ENCODE results near the gene SLA2.
"Not testable (repeated sequence)": the region's sequence is repeated elsewhere in the genome, so short reads cannot be mapped to it uniquely, and the experiment has no call there.

Gene SLA2

DNA sequence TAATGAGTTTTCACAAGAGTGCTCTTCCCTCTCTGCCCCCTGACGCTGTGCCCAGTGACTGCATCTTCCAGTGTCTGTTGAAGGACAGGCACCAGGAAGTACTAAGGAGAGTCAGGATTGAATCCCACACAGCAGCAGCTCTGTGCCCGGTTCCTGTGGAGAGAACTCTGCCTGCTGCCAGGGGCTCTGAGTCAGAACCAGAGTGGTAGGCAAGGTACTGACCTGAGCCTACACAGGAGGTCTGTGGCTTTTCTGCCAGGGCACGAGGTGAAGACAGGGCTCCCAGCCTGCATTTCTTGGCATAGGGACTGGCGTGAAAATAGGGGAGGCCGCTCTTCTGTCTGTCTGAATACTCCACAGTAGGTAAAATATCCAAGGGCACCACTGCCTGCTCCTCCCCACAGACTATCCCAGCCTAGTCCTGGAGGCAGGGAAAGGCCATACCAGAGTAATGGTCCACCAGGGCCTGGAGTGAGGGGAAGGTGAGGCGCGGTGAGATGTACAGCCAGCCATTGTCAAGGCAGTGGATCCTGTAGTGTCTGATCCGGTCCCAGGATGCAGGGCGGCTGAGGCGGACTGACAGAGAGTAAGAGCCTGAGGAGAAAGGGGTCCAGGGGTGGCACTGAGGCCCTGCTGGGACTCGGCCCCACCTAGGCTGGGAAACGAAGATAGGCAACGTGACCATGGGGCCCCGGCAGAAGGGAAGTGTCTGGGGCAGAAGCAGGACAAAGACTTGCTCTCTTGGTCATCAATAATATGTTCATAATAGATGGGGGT lies 31.0 kb downstream of the SLA2 start:
- WGBS, 2 experiments: 94 to 96% methylated on average over 14 of the region's 14 CpGs
- Histone ChIP-seq H3K27ac (ENCODE audit: insufficient read depth, low read depth, low read length, poor library complexity, severe bottlenecking) (no peak overlapping the region), H3K4me1 (ENCODE audit: control insufficient read depth, insufficient read depth, low read length) (no peaks in the 10 kb centered on the region), H3K9me3 (ENCODE audit: control insufficient read depth, low read length) (no peaks in the 10 kb centered on the region), H3K4me3 (ENCODE audit: insufficient read depth, low read depth, low read length) (no peak overlapping the region), H3K36me3 (ENCODE audit: control insufficient read depth, insufficient read depth, low read length) (peaks cover 13% of the 10 kb centered on the region), H3K27me3 (ENCODE audit: control insufficient read depth, insufficient read depth, low read length, poor library complexity, severe bottlenecking) (no peaks in the 10 kb centered on the region)

DNA sequence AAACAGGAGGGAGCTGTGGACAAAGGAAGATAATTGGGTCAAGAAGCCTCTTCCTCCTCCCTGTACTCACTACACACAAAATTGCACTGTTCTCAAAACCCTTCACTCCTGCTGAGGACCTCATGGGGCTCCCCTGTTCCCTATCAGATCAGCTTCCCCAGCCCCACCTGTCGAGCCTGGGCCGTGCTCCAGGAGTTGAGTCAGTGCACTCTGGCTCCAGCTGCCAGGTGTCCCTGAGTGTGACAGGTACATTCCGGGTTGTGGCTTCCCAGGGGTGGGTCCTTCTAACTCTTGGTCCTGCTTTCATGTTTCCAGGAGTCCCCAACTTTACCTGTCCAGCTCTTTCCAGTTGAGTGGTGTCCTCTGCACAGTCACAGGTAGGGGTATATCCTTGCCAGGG lies 32.0 kb downstream of the SLA2 start:
- H3K9me3 ChIP-seq (ENCODE audit: control insufficient read depth, low read length): no peaks in the 10 kb centered on the region
- H3K27ac ChIP-seq (ENCODE audit: insufficient read depth, low read depth, low read length, poor library complexity, severe bottlenecking): no peak overlapping the region
- H3K4me1 ChIP-seq (ENCODE audit: control insufficient read depth, insufficient read depth, low read length): no peaks in the 10 kb centered on the region
- H3K27me3 ChIP-seq (ENCODE audit: control insufficient read depth, insufficient read depth, low read length, poor library complexity, severe bottlenecking): no peaks in the 10 kb centered on the region
- 94 to 96% methylated on average over 3 of the region's 3 CpGs for WGBS, 2 experiments
- no peak overlapping the region for H3K4me3 ChIP-seq (ENCODE audit: insufficient read depth, low read depth, low read length)
- peaks cover 22% of the 10 kb centered on the region for H3K36me3 ChIP-seq (ENCODE audit: control insufficient read depth, insufficient read depth, low read length)

DNA sequence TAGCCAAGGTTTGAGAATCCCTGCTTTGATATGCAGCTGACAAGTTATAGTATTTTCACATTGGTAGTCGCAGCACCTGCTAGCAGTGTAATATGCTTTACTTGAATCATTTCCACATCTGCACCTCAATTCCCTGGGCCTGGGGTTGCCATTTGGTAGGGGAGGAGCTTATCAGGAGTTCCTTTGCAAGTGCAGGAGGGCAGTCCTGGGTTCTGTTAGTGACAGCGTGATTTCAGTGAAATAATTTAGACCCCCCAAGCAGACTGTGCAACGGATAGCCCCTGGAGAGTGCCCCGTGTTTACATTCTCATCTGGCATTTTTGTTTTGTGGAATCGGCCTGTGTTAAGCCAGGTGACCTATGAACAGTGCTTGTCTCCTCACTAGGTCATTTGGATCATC lies 34.4 kb downstream of the SLA2 start:
- H3K36me3 ChIP-seq (ENCODE audit: control insufficient read depth, insufficient read depth, low read length): peaks cover 34% of the 10 kb centered on the region
- H3K4me3 ChIP-seq (ENCODE audit: insufficient read depth, low read depth, low read length): no peak overlapping the region
- no peak overlapping the region for H3K27ac ChIP-seq (ENCODE audit: insufficient read depth, low read depth, low read length, poor library complexity, severe bottlenecking)
- no peaks in the 10 kb centered on the region for H3K9me3 ChIP-seq (ENCODE audit: control insufficient read depth, low read length)
- H3K4me1 ChIP-seq (ENCODE audit: control insufficient read depth, insufficient read depth, low read length): peaks cover 5% of the 10 kb centered on the region
- H3K27me3 ChIP-seq (ENCODE audit: control insufficient read depth, insufficient read depth, low read length, poor library complexity, severe bottlenecking): no peaks in the 10 kb centered on the region
- 92 to 93% methylated on average over 5 of the region's 5 CpGs for WGBS, 2 experiments

DNA sequence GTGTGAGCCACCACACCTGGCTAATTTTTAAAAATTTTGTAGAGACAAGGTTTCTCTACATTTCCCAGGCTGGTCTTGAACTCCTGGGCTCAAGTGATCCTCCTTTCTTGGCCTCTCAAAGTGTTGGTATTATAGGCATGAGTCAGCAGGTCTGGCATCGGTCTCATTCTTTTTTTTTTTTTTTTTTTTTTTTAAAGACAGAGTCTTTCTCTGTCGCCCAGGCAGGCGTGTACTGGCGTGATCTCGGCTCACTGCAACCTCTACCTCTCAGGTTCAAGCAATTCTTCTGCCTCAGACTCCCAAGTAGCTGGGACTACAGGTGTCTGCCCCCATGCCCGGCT lies 37.6 kb downstream of the SLA2 start:
- not testable (repeated sequence) for H3K27ac ChIP-seq (ENCODE audit: insufficient read depth, low read depth, low read length, poor library complexity, severe bottlenecking); H3K27me3 ChIP-seq (ENCODE audit: control insufficient read depth, insufficient read depth, low read length, poor library complexity, severe bottlenecking); H3K9me3 ChIP-seq (ENCODE audit: control insufficient read depth, low read length); H3K4me3 ChIP-seq (ENCODE audit: insufficient read depth, low read depth, low read length); H3K4me1 ChIP-seq (ENCODE audit: control insufficient read depth, insufficient read depth, low read length)
- 91 to 97% methylated on average over 6 of the region's 6 CpGs for WGBS, 2 experiments
- peaks cover 34% of the 10 kb centered on the region for H3K36me3 ChIP-seq (ENCODE audit: control insufficient read depth, insufficient read depth, low read length)

DNA sequence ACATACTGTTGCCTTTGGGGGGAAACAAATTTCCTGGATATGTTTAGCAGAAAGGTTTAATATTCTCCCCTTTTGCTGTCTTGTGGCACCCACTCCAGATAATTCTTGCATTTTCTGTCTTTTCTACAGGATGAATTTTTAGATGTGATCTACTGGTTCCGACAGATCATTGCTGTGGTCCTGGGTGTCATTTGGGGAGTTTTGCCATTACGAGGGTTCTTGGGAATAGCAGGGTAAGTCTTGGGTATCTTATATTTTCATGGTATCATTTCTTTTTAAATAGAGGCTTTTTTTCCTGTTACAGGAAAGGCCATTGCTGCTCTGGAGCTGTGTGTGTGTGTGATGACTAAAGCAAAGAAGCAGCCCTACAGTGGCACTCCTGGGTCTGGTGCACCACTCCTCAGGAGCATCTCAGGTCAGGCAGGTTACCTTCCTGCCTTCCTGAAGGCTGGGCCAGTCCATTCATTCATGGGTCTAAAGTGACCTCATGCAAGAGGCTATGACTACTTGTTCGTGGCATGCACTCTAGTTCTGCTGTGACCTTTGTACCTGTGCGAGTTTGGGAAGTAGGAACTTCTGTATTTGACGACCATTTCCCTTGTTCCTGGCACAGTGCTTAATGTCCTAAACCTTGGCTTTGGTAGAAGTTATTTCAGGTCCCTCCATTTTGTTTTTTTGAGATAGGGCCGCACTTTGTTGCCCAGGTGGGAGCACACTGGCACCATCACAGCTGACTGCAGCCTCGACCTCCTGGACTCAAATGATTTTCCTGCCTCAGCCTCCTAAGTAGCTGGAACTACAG lies 38.2 kb downstream of the SLA2 start:
- peaks cover 6% of the 10 kb centered on the region for H3K4me1 ChIP-seq (ENCODE audit: control insufficient read depth, insufficient read depth, low read length)
- H3K4me3 ChIP-seq (ENCODE audit: insufficient read depth, low read depth, low read length): no peak overlapping the region
- H3K27ac ChIP-seq (ENCODE audit: insufficient read depth, low read depth, low read length, poor library complexity, severe bottlenecking): no peak overlapping the region
- WGBS, 2 experiments: 95 to 96% methylated on average over 7 of the region's 7 CpGs
- H3K9me3 ChIP-seq (ENCODE audit: control insufficient read depth, low read length): no peaks in the 10 kb centered on the region
- peaks cover 34% of the 10 kb centered on the region for H3K36me3 ChIP-seq (ENCODE audit: control insufficient read depth, insufficient read depth, low read length)
- H3K27me3 ChIP-seq (ENCODE audit: control insufficient read depth, insufficient read depth, low read length, poor library complexity, severe bottlenecking): no peaks in the 10 kb centered on the region

DNA sequence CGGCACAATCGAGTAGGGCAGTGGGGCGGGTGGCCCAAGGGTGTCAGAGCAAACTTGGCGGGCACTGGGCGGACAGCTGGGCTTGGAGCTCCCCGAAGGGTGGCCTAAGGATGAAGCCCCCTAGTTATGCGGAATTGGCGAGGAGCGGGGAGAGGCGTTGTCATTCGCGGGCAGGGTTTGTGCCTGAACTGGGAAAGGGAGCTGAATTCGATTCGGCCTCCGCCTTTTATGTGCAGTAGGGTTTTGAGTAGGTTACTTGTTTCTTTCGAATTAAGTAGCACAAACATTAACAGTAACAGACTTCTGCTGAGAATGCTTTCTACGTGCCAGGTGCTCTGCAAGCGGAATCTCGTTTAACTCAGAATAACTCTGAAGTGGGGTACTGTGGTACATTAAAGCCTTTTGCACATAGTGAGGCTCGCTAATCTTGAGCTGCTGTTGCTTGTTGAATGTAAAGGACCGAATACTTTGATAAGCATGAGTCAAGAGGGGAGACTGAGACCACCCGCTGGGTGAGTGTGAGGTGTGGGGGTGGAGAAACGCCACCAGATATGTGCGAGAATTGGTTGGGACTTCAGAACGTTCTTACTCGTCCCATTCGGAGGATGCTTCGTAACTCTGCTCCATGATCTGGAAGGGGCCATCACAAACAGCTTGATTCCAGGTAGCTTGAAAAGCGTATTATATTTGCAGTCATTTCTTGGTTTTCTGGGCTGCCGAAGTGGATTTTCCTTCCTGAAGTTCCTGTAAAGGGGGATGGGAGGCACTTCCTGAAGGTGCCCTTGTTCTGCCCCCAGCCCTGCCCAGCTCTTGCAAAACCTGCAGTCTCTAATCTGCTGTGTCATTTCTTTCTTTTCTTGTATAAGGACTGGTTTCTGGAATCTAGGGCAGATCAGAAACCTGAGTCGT lies 39.6 kb downstream of the SLA2 start:
- Histone ChIP-seq H3K9me3 (ENCODE audit: control insufficient read depth, low read length) (no peaks in the 10 kb centered on the region), H3K4me1 (ENCODE audit: control insufficient read depth, insufficient read depth, low read length) (peaks cover 6% of the 10 kb centered on the region), H3K27ac (ENCODE audit: insufficient read depth, low read depth, low read length, poor library complexity, severe bottlenecking) (peak overlapping the region; percentile 27), H3K36me3 (ENCODE audit: control insufficient read depth, insufficient read depth, low read length) (peaks cover 32% of the 10 kb centered on the region), H3K4me3 (ENCODE audit: insufficient read depth, low read depth, low read length) (peak overlapping the region; percentile 90), H3K27me3 (ENCODE audit: control insufficient read depth, insufficient read depth, low read length, poor library complexity, severe bottlenecking) (no peaks in the 10 kb centered on the region)
- 4 to 5% methylated on average over 31 of the region's 31 CpGs for whole genome bisulfite sequencing, 2 experiments

DNA sequence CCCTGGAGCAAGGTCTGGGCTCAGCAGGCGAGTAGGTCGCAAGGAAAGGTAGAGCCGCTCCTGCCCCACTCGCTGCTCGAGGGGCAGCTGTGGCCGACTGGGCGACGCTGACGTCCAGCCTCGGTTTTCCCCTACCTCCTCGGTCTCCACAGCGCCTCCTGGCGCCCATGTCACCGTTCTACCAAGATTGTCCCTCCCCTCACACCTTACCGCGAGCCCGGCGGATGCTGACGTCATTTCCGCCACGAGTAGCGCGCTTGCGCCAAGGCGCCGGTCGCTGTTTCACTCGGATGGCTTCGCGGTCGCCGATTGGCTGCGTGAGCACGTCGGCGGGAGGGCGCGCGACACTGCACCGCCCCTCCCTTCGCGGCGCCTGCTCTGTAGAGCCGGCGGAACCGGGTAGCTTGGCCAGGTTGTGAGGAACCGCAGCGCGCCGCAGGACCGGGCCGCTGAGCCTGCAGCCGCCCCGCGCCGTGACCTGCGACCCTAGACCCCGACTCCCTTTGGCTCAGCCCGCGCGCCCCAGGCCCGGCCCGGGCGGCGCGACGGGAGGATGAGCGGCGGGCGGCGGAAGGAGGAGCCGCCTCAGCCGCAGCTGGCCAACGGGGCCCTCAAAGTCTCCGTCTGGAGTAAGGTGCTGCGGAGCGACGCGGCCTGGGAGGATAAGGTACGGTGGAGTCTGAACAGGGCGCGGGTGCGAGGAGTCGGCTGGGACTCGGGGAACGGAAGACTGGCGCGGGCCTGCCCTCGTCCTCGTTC lies 40.4 kb downstream of the SLA2 start, which contains the start of gene RAB5IF:
TSS of gene RAB5IF (plus strand) at position 381 of the 759 bp plus-strand sequence. CDS start at position 554, 173 bp downstream.
- Histone ChIP-seq H3K36me3 (ENCODE audit: control insufficient read depth, insufficient read depth, low read length) (peaks cover 27% of the 10 kb centered on the region), H3K9me3 (ENCODE audit: control insufficient read depth, low read length) (no peaks in the 10 kb centered on the region), H3K4me1 (ENCODE audit: control insufficient read depth, insufficient read depth, low read length) (peaks cover 6% of the 10 kb centered on the region), H3K27ac (ENCODE audit: insufficient read depth, low read depth, low read length, poor library complexity, severe bottlenecking) (peak within 1 kb of the TSS; percentile 48), H3K4me3 (ENCODE audit: insufficient read depth, low read depth, low read length) (peak within 1 kb of the TSS; percentile 90), H3K27me3 (ENCODE audit: control insufficient read depth, insufficient read depth, low read length, poor library complexity, severe bottlenecking) (no peaks in the 10 kb centered on the region)
- WGBS, 2 experiments: 1% methylated on average over 90 of the region's 90 CpGs

DNA sequence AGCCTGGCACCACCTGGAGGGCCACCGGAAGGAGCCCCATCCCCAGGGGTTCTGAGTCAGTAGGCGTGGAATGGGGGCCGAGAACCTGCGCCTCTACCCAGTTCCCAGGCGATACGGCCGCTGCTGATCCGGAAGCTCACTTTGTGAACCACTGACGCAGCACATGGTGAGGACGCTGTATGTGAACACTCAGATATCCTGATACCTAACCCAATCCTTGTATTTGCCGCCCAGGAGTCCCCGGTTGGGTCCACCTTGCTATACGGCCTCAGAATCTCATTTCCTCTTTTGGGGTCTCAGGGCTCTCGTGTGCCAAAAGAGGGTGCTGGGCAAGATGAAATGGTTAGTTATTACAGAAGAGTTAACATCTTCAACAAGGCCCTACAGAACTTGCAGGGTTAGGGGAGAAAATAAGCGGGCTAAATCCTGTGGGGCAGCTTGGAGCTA lies 41.0 kb downstream of the SLA2 start:
- H3K27ac ChIP-seq (ENCODE audit: insufficient read depth, low read depth, low read length, poor library complexity, severe bottlenecking): peak overlapping the region; percentile 36

DNA sequence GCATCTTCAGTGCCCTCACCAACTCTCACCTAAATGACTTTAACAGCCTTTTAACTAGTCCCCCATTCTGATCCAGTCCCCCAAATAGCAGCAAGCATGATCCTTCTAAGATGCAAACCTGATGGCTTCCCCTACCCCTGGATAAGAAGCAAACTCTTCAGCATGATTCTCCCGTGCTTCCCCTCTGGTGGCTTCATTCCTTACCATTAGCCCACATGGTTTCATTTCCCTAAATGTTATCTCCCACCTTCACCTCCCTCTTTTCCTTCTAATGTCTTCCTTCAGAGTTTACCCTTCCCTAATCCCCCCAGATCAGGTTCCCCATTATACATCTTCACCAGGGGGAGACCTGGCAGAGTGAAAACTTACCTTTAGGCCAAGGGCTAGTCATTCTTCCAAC lies 44.5 kb downstream of the SLA2 start:
- Histone ChIP-seq H3K4me3 (ENCODE audit: insufficient read depth, low read depth, low read length) (no peak overlapping the region), H3K27ac (ENCODE audit: insufficient read depth, low read depth, low read length, poor library complexity, severe bottlenecking) (no peak overlapping the region), H3K4me1 (ENCODE audit: control insufficient read depth, insufficient read depth, low read length) (peaks cover under 1% of the 10 kb centered on the region), H3K27me3 (ENCODE audit: control insufficient read depth, insufficient read depth, low read length, poor library complexity, severe bottlenecking) (no peaks in the 10 kb centered on the region), H3K36me3 (ENCODE audit: control insufficient read depth, insufficient read depth, low read length) (no peaks in the 10 kb centered on the region), H3K9me3 (ENCODE audit: control insufficient read depth, low read length) (no peaks in the 10 kb centered on the region)
- 76 to 81% methylated on average over 1 of the region's 1 CpG for WGBS, 2 experiments

More for the DNA sequence above, 41.0 kb downstream of the SLA2 start:
- peaks cover 6% of the 10 kb centered on the region for H3K4me1 ChIP-seq (ENCODE audit: control insufficient read depth, insufficient read depth, low read length)
- no peaks in the 10 kb centered on the region for H3K27me3 ChIP-seq (ENCODE audit: control insufficient read depth, insufficient read depth, low read length, poor library complexity, severe bottlenecking)
- H3K36me3 ChIP-seq (ENCODE audit: control insufficient read depth, insufficient read depth, low read length): peaks cover 21% of the 10 kb centered on the region
- no peaks in the 10 kb centered on the region for H3K9me3 ChIP-seq (ENCODE audit: control insufficient read depth, low read length)
- peak overlapping the region; percentile 90 for H3K4me3 ChIP-seq (ENCODE audit: insufficient read depth, low read depth, low read length)
- WGBS, 2 experiments: 83 to 85% methylated on average over 15 of the region's 15 CpGs
